B cell (primary cell): Measurements from ENCODE around the gene KCTD6. TPM values are rescaled to one million over a fixed set of nuclear protein-coding genes. Genes with fewer than 3 reads are reported as not detected.

Experiments used
- ATAC-seq: fragments of 200-7000 bp; cut with Tn5 transposase; one replicate; pipeline ENCODE4 v1.10.0; 2021; ENCODE audit warnings: low read depth, mild to moderate bottlenecking, moderate number of reproducible peaks, moderate library complexity
- CTCF ChIA-PET: fragments of 350-600 bp; sonication (Branson Sonifier 250); formaldehyde crosslinking; loops from one replicate; lab custom pipeline; 2021; ENCODE audit warnings: antibody characterized with exemption, inconsistent platforms; lab: Charles Lee
- POLR2A ChIA-PET: fragments of 350-600 bp; sonication (Branson Sonifier 250); formaldehyde crosslinking; loops from one replicate; lab custom pipeline; 2021; ENCODE audit warnings: antibody characterized with exemption; lab: Charles Lee
- DNase-seq: peaks from one replicate; pipeline ENCODE4 v3.0.0; 2013
- H2AFZ ChIP-seq: 2 replicates; pipeline ENCODE4 v1.6.1; 2012; ENCODE audit warnings: mild to moderate bottlenecking, low read depth, low read length; ENCODE audit not compliant: insufficient read depth, poor library complexity, severe bottlenecking
- H3K27ac ChIP-seq, 2 donors: 1 replicate in 1 of 2; 2 replicates in 1 of 2; pipeline ENCODE4 v1.5.1; 2012 to 2013; ENCODE audit warnings: low read length in 2 of 2, mild to moderate bottlenecking in 2 of 2, moderate library complexity in 1 of 2
- H3K27me3 ChIP-seq, 4 experiments: fragments of 200-600 bp in 1 of 4; sonication (generic) in 1 of 4; replicated peaks in 1 of 4; 1 replicate in 2 of 4; 2 replicates in 2 of 4; pipeline versions ENCODE4 v1.6.1 to v1.7.0; 2013 to 2016; ENCODE audit warnings: low read length in 3 of 4, mild to moderate bottlenecking in 2 of 4, mixed read lengths in 1 of 4, moderate library complexity in 1 of 4; ENCODE audit not compliant: insufficient read depth in 4 of 4, control insufficient read depth in 3 of 4; ENCODE audit errors: control extremely low read depth in 1 of 4
- H3K36me3 ChIP-seq, 2 experiments: replicated peaks in 1 of 2; 1 replicate in 1 of 2; 2 replicates in 1 of 2; pipeline versions ENCODE4 v1.6.1 to v1.7.1; 2013; ENCODE audit warnings: low read length in 1 of 2; ENCODE audit not compliant: insufficient read depth in 2 of 2, control insufficient read depth in 1 of 2; ENCODE audit errors: control extremely low read depth in 1 of 2, extremely low read depth in 1 of 2
- H3K4me1 ChIP-seq, 2 donors: fragments of 200-600 bp in 1 of 2; sonication (generic) in 1 of 2; 1 replicate in 1 of 2; 2 replicates in 1 of 2; pipeline versions ENCODE4 v1.5.1 to v1.6.1; 2013 to 2017; ENCODE audit warnings: low read length in 2 of 2; ENCODE audit not compliant: control insufficient read depth in 2 of 2, insufficient read depth in 2 of 2
- H3K4me2 ChIP-seq: replicated peaks from 2 replicates; pipeline ENCODE3; 2012; ENCODE audit warnings: mild to moderate bottlenecking, low read depth, low read length; ENCODE audit not compliant: poor library complexity, severe bottlenecking
- H3K4me3 ChIP-seq, 5 experiments: fragments of 200-600 bp in 1 of 5; sonication (generic) in 1 of 5; 1 replicate in 3 of 5; 2 replicates in 2 of 5; pipeline versions ENCODE4 v1.5.1 to v1.7.0; 2011 to 2016; ENCODE audit warnings: low read length in 4 of 5, mild to moderate bottlenecking in 4 of 5, low read depth in 2 of 5, control low read depth in 1 of 5, moderate library complexity in 1 of 5; ENCODE audit not compliant: insufficient read depth in 1 of 5; ENCODE audit errors: control extremely low read depth in 1 of 5, extremely low read depth in 1 of 5
- H3K79me2 ChIP-seq: fragments of 200-600 bp; sonication (generic); one replicate; pipeline ENCODE4 v1.6.0; 2016; ENCODE audit warnings: low read length; ENCODE audit not compliant: control insufficient read depth, insufficient read depth
- H3K9ac ChIP-seq: fragments of 200-600 bp; sonication (generic); 2 replicates; pipeline ENCODE4 v1.6.1; 2017; ENCODE audit warnings: mild to moderate bottlenecking, low read length, moderate library complexity
- H3K9me3 ChIP-seq, 3 donors: one replicate each; pipeline versions ENCODE4 v1.6.1 to v1.7.1; 2013; ENCODE audit warnings: low read length in 2 of 3; ENCODE audit not compliant: control insufficient read depth in 2 of 3, insufficient read depth in 1 of 3; ENCODE audit errors: control extremely low read depth in 1 of 3
- H4K20me1 ChIP-seq: 2 replicates; pipeline ENCODE4 v1.6.0; 2012; ENCODE audit warnings: mild to moderate bottlenecking, low read length; ENCODE audit not compliant: insufficient read depth, control insufficient read depth, poor library complexity, severe bottlenecking
- H3K27ac Mint-ChIP-seq: one replicate; pipeline ENCODE4 v1.8.0; 2021; ENCODE audit warnings: mixed read lengths
- H3K27me3 Mint-ChIP-seq: one replicate; pipeline ENCODE4 v1.8.0; 2021; ENCODE audit warnings: mixed read lengths
- H3K4me1 Mint-ChIP-seq: one replicate; pipeline ENCODE4 v1.8.0; 2021; ENCODE audit warnings: mixed read lengths
- H3K4me3 Mint-ChIP-seq: one replicate; pipeline ENCODE4 v1.8.0; 2021; ENCODE audit warnings: mixed read lengths
- H3K9me3 Mint-ChIP-seq: one replicate; pipeline ENCODE4 v1.8.0; 2022; ENCODE audit warnings: mixed read lengths; ENCODE audit not compliant: insufficient read depth
- EZH2 ChIP-seq: IDR thresholded peaks from 2 replicates; pipeline ENCODE4 v1.6.1; 2012; ENCODE audit warnings: borderline replicate concordance, low read depth, mild to moderate bottlenecking, moderate library complexity, low read length; ENCODE audit not compliant: insufficient read depth, poor library complexity, severe bottlenecking
- whole genome bisulfite sequencing: methylation state at CpG from one replicate; pipeline ENCODE4 v1.1.5; 2013; ENCODE audit warnings: missing lambda C conversion rate; ENCODE audit not compliant: insufficient coverage; 5-methylcytosine and 5-hydroxymethylcytosine counted together
- intact Hi-C: fragments of 100-400 bp; cut with micrococcal nuclease; formaldehyde crosslinking; loops from one replicate; pipeline ENCODE4 v1.10.0; 2022
- polyA plus RNA-seq: library from polyadenylated mRNA; depleted of rRNA; stranded (reverse); fragments of >200 nt; gene quantifications from 2 replicates; pipeline ENCODE4 v1.2.3, GENCODE V29; 2012
- total RNA-seq, 2 donors: library from RNA; stranded (reverse); fragments of 120-200 nt in 1 of 2; gene quantifications; 1 replicate in 1 of 2; 2 replicates in 1 of 2; pipeline versions ENCODE4 v1.2.3 to v1.2.4, GENCODE V29; 2013 to 2022
- TF ChIP-seq, protein P1 (sequence below): fragments of 200-600 bp; IDR thresholded peaks from one replicate; pipeline ENCODE4 v1.8.0; 2022; ENCODE audit warnings: antibody characterized with exemption, mild to moderate bottlenecking

KCTD6 gene
- total and polyA plus RNA-seq, 2 donors (not counting 1 experiment from before 2014, with no cell fraction given), result 7.4 to 14.6 TPM

DNA sequence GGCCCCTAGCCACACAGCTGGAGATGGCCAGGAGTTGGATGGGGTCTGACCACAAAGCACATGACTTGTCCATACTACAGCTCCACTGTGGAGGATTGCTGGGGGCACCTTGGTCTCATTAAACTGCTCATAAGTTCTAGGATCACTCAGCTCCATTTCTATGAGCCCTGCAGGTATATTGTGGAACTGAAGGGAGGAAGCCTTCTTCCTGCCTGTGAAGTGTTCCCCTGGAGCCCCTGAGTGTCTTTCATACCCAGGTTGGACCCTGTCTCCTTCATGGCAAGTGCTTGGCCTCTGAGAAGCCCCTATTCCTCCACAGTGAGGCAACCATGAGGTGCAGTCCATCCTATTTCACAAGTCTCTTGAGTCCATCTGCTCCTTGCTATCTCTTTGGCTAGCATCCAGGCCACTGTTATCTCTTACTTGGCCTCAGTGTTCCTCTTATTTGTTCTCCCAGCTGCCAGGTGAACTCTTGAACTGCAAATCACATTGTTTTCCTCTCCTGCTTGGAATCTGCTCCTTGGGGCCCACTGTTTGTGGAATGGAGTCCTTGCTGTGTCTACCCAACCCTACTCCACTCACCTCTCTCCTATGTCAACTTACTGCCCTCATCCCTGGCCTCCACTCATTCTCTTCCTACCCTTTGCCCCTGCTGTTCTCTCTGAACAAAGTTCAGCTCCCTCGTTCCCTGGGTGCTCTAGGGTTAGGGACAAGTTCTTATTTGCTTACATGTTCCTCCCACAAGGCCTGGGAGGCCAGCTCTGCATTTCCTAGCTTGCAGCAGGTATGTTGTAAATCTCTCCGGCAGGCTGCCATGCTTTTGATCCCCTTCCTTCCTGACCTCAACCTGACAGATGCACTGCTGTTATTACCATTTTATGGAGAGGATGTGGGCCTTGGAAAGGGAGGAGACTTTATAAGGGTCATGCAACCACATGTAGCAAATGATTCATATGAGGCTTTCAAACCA, 43.9 kb downstream of the KCTD6 start:
- H3K27ac ChIP-seq, result no peak overlapping the region
- H3K4me3 Mint-ChIP-seq, result no peak overlapping the region
- H3K4me1 ChIP-seq, result peaks cover 6 to 8% of the 10 kb centered on the region in 2 donors
- no peak overlapping the region for H2AFZ ChIP-seq
- H3K36me3 ChIP-seq, result no peaks in the 10 kb centered on the region
- H3K4me2 ChIP-seq, result no peak overlapping the region
- DNase-seq (no peak), ATAC-seq (no peak)
- no CpG with 5 or more reads among the region's 2 CpGs for WGBS
- no peaks in the 10 kb centered on the region for H3K79me2 ChIP-seq
- no peaks in the 10 kb centered on the region for H3K9me3 Mint-ChIP-seq
- H3K9ac ChIP-seq, result no peak overlapping the region
- no peaks in the 10 kb centered on the region for H3K27me3 Mint-ChIP-seq
- TF ChIP-seq EZH2, result no peak
- TF ChIP-seq, protein P1, sequence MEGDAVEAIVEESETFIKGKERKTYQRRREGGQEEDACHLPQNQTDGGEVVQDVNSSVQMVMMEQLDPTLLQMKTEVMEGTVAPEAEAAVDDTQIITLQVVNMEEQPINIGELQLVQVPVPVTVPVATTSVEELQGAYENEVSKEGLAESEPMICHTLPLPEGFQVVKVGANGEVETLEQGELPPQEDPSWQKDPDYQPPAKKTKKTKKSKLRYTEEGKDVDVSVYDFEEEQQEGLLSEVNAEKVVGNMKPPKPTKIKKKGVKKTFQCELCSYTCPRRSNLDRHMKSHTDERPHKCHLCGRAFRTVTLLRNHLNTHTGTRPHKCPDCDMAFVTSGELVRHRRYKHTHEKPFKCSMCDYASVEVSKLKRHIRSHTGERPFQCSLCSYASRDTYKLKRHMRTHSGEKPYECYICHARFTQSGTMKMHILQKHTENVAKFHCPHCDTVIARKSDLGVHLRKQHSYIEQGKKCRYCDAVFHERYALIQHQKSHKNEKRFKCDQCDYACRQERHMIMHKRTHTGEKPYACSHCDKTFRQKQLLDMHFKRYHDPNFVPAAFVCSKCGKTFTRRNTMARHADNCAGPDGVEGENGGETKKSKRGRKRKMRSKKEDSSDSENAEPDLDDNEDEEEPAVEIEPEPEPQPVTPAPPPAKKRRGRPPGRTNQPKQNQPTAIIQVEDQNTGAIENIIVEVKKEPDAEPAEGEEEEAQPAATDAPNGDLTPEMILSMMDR, result no peak
- no peak overlapping the region for H3K4me3 ChIP-seq
- H4K20me1 ChIP-seq, result no peaks in the 10 kb centered on the region
- intact Hi-C loops, result no loop called here
- ChIA-PET POLR2A (interaction anchor here (0.6 kb wide), 1 partner anchor 17 kb away, joined by 5 read pairs; no protein-coding TSS in a partner anchor), CTCF (interaction anchor here (0.9 to 8.2 kb wide), 5 partner anchors 13 to 229 kb away, joined by 3 to 101 read pairs (median 10); partner anchors contain the start of genes HTD2, KCTD6 and RPP14)
- H3K27ac Mint-ChIP-seq, result no peak overlapping the region
- no peaks in the 10 kb centered on the region for H3K27me3 ChIP-seq
- H3K4me1 Mint-ChIP-seq, result peaks cover 6% of the 10 kb centered on the region
- H3K9me3 ChIP-seq, result no peaks in the 10 kb centered on the region
